GM12874 (cell line): ENCODE data around the gene STX18.

Source experiments
- TF ChIP-seq, protein P1 (sequence below): IDR thresholded peaks from 2 replicates; pipeline ENCODE4 v1.5.1; 2011; ENCODE audit warnings: low read depth, mild to moderate bottlenecking, control low read depth, low read length, moderate library complexity; ENCODE audit not compliant: insufficient read depth

Gene STX18

DNA sequence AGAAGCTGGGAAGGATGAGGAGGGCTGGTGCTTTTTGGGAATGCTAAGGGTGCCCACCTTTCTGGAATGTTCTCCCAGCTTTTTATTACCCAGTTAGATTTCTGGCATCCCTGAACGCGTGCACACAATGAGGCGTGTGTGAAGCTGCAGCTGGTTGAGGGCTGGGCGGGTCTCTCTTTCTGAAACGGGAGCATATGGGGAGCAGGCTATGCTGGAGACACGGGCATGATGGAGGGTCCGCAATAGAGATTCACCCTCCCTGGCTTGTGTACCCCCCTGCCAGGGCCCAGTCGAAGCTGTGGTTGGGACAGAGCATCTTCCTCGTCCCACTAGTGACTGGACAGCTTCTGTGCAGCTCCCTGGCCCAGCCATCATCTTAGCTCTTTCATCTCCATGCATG is 146.5 kb downstream of the STX18 start:
- TF ChIP-seq, protein P1, sequence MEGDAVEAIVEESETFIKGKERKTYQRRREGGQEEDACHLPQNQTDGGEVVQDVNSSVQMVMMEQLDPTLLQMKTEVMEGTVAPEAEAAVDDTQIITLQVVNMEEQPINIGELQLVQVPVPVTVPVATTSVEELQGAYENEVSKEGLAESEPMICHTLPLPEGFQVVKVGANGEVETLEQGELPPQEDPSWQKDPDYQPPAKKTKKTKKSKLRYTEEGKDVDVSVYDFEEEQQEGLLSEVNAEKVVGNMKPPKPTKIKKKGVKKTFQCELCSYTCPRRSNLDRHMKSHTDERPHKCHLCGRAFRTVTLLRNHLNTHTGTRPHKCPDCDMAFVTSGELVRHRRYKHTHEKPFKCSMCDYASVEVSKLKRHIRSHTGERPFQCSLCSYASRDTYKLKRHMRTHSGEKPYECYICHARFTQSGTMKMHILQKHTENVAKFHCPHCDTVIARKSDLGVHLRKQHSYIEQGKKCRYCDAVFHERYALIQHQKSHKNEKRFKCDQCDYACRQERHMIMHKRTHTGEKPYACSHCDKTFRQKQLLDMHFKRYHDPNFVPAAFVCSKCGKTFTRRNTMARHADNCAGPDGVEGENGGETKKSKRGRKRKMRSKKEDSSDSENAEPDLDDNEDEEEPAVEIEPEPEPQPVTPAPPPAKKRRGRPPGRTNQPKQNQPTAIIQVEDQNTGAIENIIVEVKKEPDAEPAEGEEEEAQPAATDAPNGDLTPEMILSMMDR, result no peak

DNA sequence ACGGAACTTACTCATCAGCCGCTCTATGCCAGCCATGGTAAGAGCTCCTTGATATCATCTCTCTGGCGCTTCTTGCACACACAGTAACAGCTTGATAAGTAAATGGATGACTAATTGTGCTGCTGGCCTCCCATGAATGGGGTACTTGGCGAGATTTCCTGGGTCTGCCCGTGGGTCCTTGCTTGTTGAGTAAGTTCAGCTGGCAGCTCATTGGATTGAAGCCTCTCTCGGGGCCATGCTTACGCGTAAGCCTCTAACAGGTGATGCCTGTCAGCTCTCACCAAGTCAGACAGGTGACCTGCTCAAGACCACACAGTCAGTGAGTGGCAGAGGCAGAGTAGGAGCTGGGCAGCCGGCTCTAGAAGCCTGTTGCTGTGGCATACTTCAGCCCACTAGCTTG is 147.2 kb downstream of the STX18 start:
- TF ChIP-seq, protein P1, result no peak

- TF ChIP-seq, protein P1, result no peak
Observed at GRCh38 chr4:4392501-4393183, 149.2 kb downstream of the STX18 start.

DNA sequence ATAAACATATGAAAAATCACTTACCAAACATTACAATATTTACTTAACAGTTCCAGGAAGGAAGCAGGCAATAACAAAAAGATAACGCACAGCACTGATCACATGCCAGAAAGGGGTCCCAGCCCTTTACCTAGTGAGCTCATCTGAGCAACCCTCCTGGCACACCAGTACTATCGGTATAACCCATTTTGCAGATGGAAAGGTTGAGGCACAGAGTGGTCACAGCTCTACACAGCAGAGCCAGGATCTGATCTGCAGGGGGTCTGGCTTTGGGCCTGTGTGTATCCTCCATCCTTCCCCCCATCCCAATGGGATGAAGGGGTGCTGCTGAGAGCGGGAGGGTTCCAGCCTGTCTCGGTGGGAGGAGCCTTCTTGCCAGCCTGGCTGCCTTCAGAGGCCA is 150.0 kb downstream of the STX18 start:
- TF ChIP-seq, protein P1, result no peak

DNA sequence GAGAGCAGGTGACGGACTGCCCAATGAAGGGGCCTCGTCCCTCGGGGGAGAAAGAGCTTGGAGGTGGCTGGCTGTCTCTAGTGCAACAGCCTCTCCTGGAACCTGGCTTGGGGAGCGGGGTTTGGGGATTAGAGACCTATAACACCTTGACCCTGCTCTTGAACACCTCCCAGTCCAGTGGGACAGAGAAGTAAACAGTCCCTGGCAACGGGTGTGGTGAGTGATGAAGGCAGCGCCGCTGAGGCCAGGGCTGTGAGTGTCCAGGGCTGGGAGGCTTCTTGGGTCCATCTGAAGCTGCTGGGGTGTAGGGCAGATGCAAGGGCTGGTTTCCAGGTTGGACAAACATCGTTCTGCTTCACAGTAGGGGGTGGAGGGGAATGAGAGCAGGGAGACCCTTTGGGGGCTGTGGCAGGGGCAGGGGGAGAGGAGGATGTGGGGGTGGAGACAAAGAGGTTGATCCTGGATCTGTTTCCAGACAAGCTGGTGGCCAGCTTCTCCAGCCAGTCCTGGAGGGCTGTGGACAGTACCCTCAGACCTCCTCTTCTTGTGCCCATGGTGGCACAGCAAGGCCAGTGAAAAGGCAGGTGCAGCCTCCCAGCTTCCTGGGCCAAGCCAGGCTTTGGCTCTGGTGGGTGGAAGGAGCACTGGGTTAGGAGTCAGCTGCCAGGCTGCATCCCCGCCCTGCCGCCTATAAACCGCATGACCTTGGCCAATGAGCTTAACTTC is 151.2 kb downstream of the STX18 start:
- TF ChIP-seq, protein P1, result no peak

DNA sequence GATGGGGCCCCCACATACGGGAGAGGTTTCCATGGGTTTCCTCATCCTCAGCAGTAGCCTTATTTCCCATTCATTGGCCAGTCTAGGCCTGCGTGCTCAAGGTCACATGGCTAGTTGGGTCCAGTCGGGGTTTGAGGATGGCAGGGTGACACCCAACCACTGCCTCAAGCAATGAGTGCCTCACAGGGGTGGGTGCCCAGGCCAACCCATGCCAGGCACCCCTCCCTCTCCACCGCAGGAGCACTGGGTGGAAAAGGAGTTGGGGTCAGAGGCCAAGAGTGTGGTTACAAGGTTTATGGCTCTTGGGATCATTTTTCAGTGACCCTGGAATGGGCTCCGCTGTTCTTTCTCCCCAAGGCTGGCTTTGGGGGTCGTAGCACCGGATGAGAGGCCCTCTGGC is 151.8 kb downstream of the STX18 start:
- TF ChIP-seq, protein P1, result no peak

GRCh38 chr4:4388836-4389575 is 152.8 kb downstream of the STX18 start:
- TF ChIP-seq, protein P1, result no peak
